Neuronal stem cell (in vitro differentiated cells): ENCODE measurements around the gene MOCS3.

Experiments used
- DNase-seq: peaks from one replicate; pipeline ENCODE4 v3.0.0-alpha.2; 2013; ENCODE audit warnings: low spot score
- H2AFZ ChIP-seq: one replicate; pipeline ENCODE4 v1.6.1; 2013; ENCODE audit warnings: mild to moderate bottlenecking, low read length, inconsistent platforms
- H2AK5ac ChIP-seq: 2 replicates; pipeline ENCODE4 v1.6.1; 2013; ENCODE audit warnings: low read depth, mild to moderate bottlenecking, inconsistent platforms, low read length, moderate library complexity, mixed read lengths
- H2BK120ac ChIP-seq: 2 replicates; pipeline ENCODE4 v1.6.1; 2013; ENCODE audit warnings: low read depth, mild to moderate bottlenecking, inconsistent platforms, low read length, moderate library complexity, mixed read lengths
- H2BK12ac ChIP-seq: one replicate; pipeline ENCODE4 v1.6.1; 2013; ENCODE audit warnings: low read length, inconsistent platforms
- H2BK15ac ChIP-seq: 2 replicates; pipeline ENCODE4 v1.6.1; 2013; ENCODE audit warnings: mild to moderate bottlenecking, low read length, inconsistent platforms, mixed read lengths
- H2BK5ac ChIP-seq: one replicate; pipeline ENCODE4 v1.6.1; 2013; ENCODE audit warnings: inconsistent platforms, mild to moderate bottlenecking, low read length, moderate library complexity
- H3K14ac ChIP-seq: one replicate; pipeline ENCODE4 v1.6.1; 2013; ENCODE audit warnings: low read length, inconsistent platforms
- H3K18ac ChIP-seq: 2 replicates; pipeline ENCODE4 v1.6.1; 2013; ENCODE audit warnings: low read length, inconsistent platforms
- H3K23ac ChIP-seq: 2 replicates; pipeline ENCODE4 v1.6.1; 2013; ENCODE audit warnings: low read depth, mild to moderate bottlenecking, mixed read lengths, low read length, inconsistent platforms; ENCODE audit not compliant: poor library complexity
- H3K27ac ChIP-seq: replicated peaks from 3 replicates; pipeline ENCODE4 v1.5.1; 2013; ENCODE audit warnings: low read length, inconsistent platforms
- H3K27me3 ChIP-seq, 3 experiments: 2 replicates each; pipeline ENCODE4 v1.6.1; 2013; ENCODE audit warnings: low read length in 3 of 3, mild to moderate bottlenecking in 2 of 3, inconsistent platforms in 1 of 3, low read depth in 1 of 3, mixed read lengths in 1 of 3, moderate library complexity in 1 of 3; ENCODE audit not compliant: control insufficient read depth in 3 of 3, insufficient read depth in 3 of 3
- H3K36me3 ChIP-seq, 2 donors: replicated peaks in 1 of 2; 2 replicates each; pipeline ENCODE4 v1.6.1; 2013; ENCODE audit warnings: low read length in 2 of 2; ENCODE audit not compliant: control insufficient read depth in 2 of 2, insufficient read depth in 2 of 2
- H3K4ac ChIP-seq: 2 replicates; pipeline ENCODE4 v1.6.1; 2013; ENCODE audit warnings: inconsistent platforms, mild to moderate bottlenecking, low read length, moderate library complexity
- H3K4me1 ChIP-seq, 2 donors: 1 replicate in 1 of 2; 2 replicates in 1 of 2; pipeline ENCODE4 v1.6.1; 2013; ENCODE audit warnings: low read length in 2 of 2, low read depth in 1 of 2; ENCODE audit not compliant: control insufficient read depth in 2 of 2, insufficient read depth in 1 of 2
- H3K4me2 ChIP-seq: one replicate; pipeline ENCODE4 v1.6.1; 2013; ENCODE audit warnings: mild to moderate bottlenecking, low read length, inconsistent platforms; ENCODE audit not compliant: insufficient read depth, poor library complexity, severe bottlenecking
- H3K4me3 ChIP-seq, 2 donors: 2 replicates each; pipeline ENCODE4 v1.5.1; 2013; ENCODE audit warnings: low read length in 2 of 2, mild to moderate bottlenecking in 2 of 2, inconsistent platforms in 1 of 2, moderate library complexity in 1 of 2
- H3K79me1 ChIP-seq: one replicate; pipeline ENCODE4 v1.6.1; 2013; ENCODE audit warnings: low read depth, mild to moderate bottlenecking, inconsistent platforms, low read length, moderate library complexity
- H3K9ac ChIP-seq: one replicate; pipeline ENCODE4 v1.6.1; 2013; ENCODE audit warnings: mild to moderate bottlenecking, low read depth, low read length, inconsistent platforms; ENCODE audit not compliant: poor library complexity
- H3K9me3 ChIP-seq, 2 donors: replicated peaks in 1 of 2; 2 replicates each; pipeline versions ENCODE3 to v1.6.1; 2013; ENCODE audit warnings: low read length in 2 of 2, mild to moderate bottlenecking in 2 of 2, inconsistent platforms in 1 of 2, low read depth in 1 of 2, mixed read lengths in 1 of 2, moderate library complexity in 1 of 2; ENCODE audit not compliant: control insufficient read depth in 2 of 2, insufficient read depth in 1 of 2
- H4K8ac ChIP-seq: one replicate; pipeline ENCODE4 v1.6.1; 2013; ENCODE audit warnings: low read depth, mild to moderate bottlenecking, inconsistent platforms, low read length, moderate library complexity
- H4K91ac ChIP-seq: one replicate; pipeline ENCODE4 v1.6.1; 2013; ENCODE audit warnings: low read length, low read depth, mild to moderate bottlenecking, inconsistent platforms; ENCODE audit not compliant: poor library complexity
- WGBS, 2 donors: extraction: QIAGEN DNeasy Blood & Tissue Kit; methylation state at CpG; one replicate each; pipeline ENCODE4 v1.1.7; 2013; ENCODE audit warnings: missing lambda C conversion rate in 2 of 2, mixed read lengths in 1 of 2; ENCODE audit not compliant: insufficient read length in 2 of 2, insufficient replicate concordance in 1 of 2; ENCODE audit errors: extremely low coverage in 2 of 2; 5-methylcytosine and 5-hydroxymethylcytosine counted together

Gene MOCS3

GRCh38 chr20:50968289-50968688 is 9.7 kb downstream of the MOCS3 start:
- no peak overlapping the region for H3K4me2 ChIP-seq
- no peaks in the 10 kb centered on the region for H3K27me3 ChIP-seq
- no peak overlapping the region for H2BK12ac ChIP-seq
- peak overlapping the region; percentile 88 for H3K27ac ChIP-seq
- H3K14ac ChIP-seq = no peak overlapping the region
- H3K4ac ChIP-seq = no peak overlapping the region
- H2BK120ac ChIP-seq = no peak overlapping the region
- no peak overlapping the region for H2BK5ac ChIP-seq
- peak overlapping the region; percentile 1 for H3K18ac ChIP-seq
- no peaks in the 10 kb centered on the region for H3K9me3 ChIP-seq
- WGBS, 2 donors = no CpG with 5 or more reads among the region's 9 CpGs
- DNase-seq = no peak
- H3K23ac ChIP-seq = no peak overlapping the region
- no peak overlapping the region for H4K91ac ChIP-seq
- H2BK15ac ChIP-seq = no peak overlapping the region
- H3K4me3 ChIP-seq = peak overlapping the region in 1 of 2 donors; percentile 8
- no peaks in the 10 kb centered on the region for H3K36me3 ChIP-seq
- no peak overlapping the region for H4K8ac ChIP-seq
- H2AK5ac ChIP-seq = no peak overlapping the region
- H3K4me1 ChIP-seq = peaks cover 15 to 23% of the 10 kb centered on the region in 2 donors
- H3K9ac ChIP-seq = no peak overlapping the region
- H2AFZ ChIP-seq = peak overlapping the region; percentile 73
- H3K79me1 ChIP-seq = no peaks in the 10 kb centered on the region

- H2AFZ ChIP-seq = no peak overlapping the region
- no peak overlapping the region for H3K9ac ChIP-seq
- no peak overlapping the region for H2BK5ac ChIP-seq
- no peak overlapping the region for H4K91ac ChIP-seq
- H3K36me3 ChIP-seq = no peaks in the 10 kb centered on the region
- peak overlapping the region; percentile 48 for H2BK12ac ChIP-seq
- H3K4me3 ChIP-seq = no peak overlapping the region
- H3K9me3 ChIP-seq = no peaks in the 10 kb centered on the region
- no peak for DNase-seq
- H3K14ac ChIP-seq = no peak overlapping the region
- no peak overlapping the region for H4K8ac ChIP-seq
- no peak overlapping the region for H3K23ac ChIP-seq
- H3K79me1 ChIP-seq = no peaks in the 10 kb centered on the region
- no CpG with 5 or more reads among the region's 5 CpGs for WGBS, 2 donors
- H3K4me2 ChIP-seq = no peak overlapping the region
- H3K4ac ChIP-seq = no peak overlapping the region
- peak overlapping the region; percentile 88 for H3K27ac ChIP-seq
- H3K27me3 ChIP-seq = no peaks in the 10 kb centered on the region
- peaks cover 15 to 23% of the 10 kb centered on the region in 2 donors for H3K4me1 ChIP-seq
- peak overlapping the region; percentile 13 for H3K18ac ChIP-seq
- H2BK15ac ChIP-seq = peak overlapping the region; percentile 8
- H2BK120ac ChIP-seq = no peak overlapping the region
- peak overlapping the region; percentile 64 for H2AK5ac ChIP-seq
Observed at GRCh38 chr20:50969435-50969834, 10.8 kb downstream of the MOCS3 start.

GRCh38 chr20:50969912-50970311 is 11.3 kb downstream of the MOCS3 start:
- H2BK15ac ChIP-seq = peak overlapping the region; percentile 8
- H3K4me1 ChIP-seq = peaks cover 15 to 23% of the 10 kb centered on the region in 2 donors
- no peak overlapping the region for H2BK120ac ChIP-seq
- H4K8ac ChIP-seq = no peak overlapping the region
- no peaks in the 10 kb centered on the region for H3K79me1 ChIP-seq
- no peak overlapping the region for H4K91ac ChIP-seq
- no peak overlapping the region for H3K4me2 ChIP-seq
- H2BK5ac ChIP-seq = no peak overlapping the region
- no peak overlapping the region for H3K4me3 ChIP-seq
- no peak overlapping the region for H3K14ac ChIP-seq
- H3K4ac ChIP-seq = no peak overlapping the region
- H3K9me3 ChIP-seq = no peaks in the 10 kb centered on the region
- H3K27me3 ChIP-seq = no peaks in the 10 kb centered on the region
- H3K27ac ChIP-seq = no peak overlapping the region
- no peaks in the 10 kb centered on the region for H3K36me3 ChIP-seq
- H3K9ac ChIP-seq = no peak overlapping the region
- H2AK5ac ChIP-seq = no peak overlapping the region
- no CpG with 5 or more reads among the region's 8 CpGs for WGBS, 2 donors
- H2AFZ ChIP-seq = no peak overlapping the region
- H3K18ac ChIP-seq = peak overlapping the region; percentile 60
- H3K23ac ChIP-seq = no peak overlapping the region
- DNase-seq = no peak
- no peak overlapping the region for H2BK12ac ChIP-seq

- no peak for DNase-seq
- no peaks in the 10 kb centered on the region for H3K27me3 ChIP-seq
- H3K79me1 ChIP-seq = no peaks in the 10 kb centered on the region
- no peak overlapping the region for H3K14ac ChIP-seq
- peaks cover 3 to 13% of the 10 kb centered on the region in 2 donors for H3K4me1 ChIP-seq
- H2AFZ ChIP-seq = no peak overlapping the region
- peak overlapping the region; percentile 74 for H2BK15ac ChIP-seq
- no peak overlapping the region for H2BK5ac ChIP-seq
- H3K4ac ChIP-seq = no peak overlapping the region
- no peak overlapping the region for H2BK12ac ChIP-seq
- H2BK120ac ChIP-seq = no peak overlapping the region
- no peak overlapping the region for H3K4me2 ChIP-seq
- H3K18ac ChIP-seq = peak overlapping the region; percentile 62
- no peak overlapping the region for H4K8ac ChIP-seq
- WGBS, 2 donors = no CpG with 5 or more reads among the region's 10 CpGs
- no peak overlapping the region for H3K9ac ChIP-seq
- H2AK5ac ChIP-seq = peak overlapping the region; percentile 47
- no peak overlapping the region for H3K27ac ChIP-seq
- peak overlapping the region; percentile 50 for H3K23ac ChIP-seq
- peaks cover 0 to 2% of the 10 kb centered on the region in 2 donors for H3K9me3 ChIP-seq
- no peaks in the 10 kb centered on the region for H3K36me3 ChIP-seq
- no peak overlapping the region for H3K4me3 ChIP-seq
- H4K91ac ChIP-seq = no peak overlapping the region
Observed at GRCh38 chr20:50975701-50976330, 17.2 kb downstream of the MOCS3 start.
